ENCODE results near the gene TBC1D2B.

GRCh38 chr15:78002996-78003395, 74.5 kb downstream of the TBC1D2B start:
- TF ChIP-seq ELK1 (IDR thresholded peaks at IDR 0.05; ENCODE audit: borderline replicate concordance, low read depth, low read length): no peak
- no peak for TF ChIP-seq CTCF (conservative IDR thresholded peaks at IDR 0.05; ENCODE audit: low read depth, low read length)
- TF ChIP-seq BHLHE40 (IDR thresholded peaks at IDR 0.05; ENCODE audit: low read depth, low read length): no peak
- TF ChIP-seq USF2 (IDR thresholded peaks at IDR 0.05; ENCODE audit: low read depth, low read length): no peak
- TF ChIP-seq MAZ (IDR thresholded peaks at IDR 0.05; ENCODE audit: borderline replicate concordance, low read depth, low read length): no peak

Data from IMR-90 (cell line).